Measurements from ENCODE around the gene SEC22B.
"Not testable (repeated sequence)": the region's sequence is repeated elsewhere in the genome, so short reads cannot be mapped to it uniquely, and the experiment has no call there.

The SEC22B gene

GRCh38 chr1:120164761-120165160 lies 11.6 kb downstream of the SEC22B start:
- not testable (repeated sequence) for H3K4me2 ChIP-seq (ENCODE audit: insufficient read depth, low read length); H3K4me1 ChIP-seq (ENCODE audit: insufficient read depth, low read length); ATAC-seq (ENCODE audit: insufficient read depth, low read depth); H3K79me2 ChIP-seq (ENCODE audit: insufficient read depth, low read length); H3K27me3 ChIP-seq (ENCODE audit: insufficient read depth, low read length, poor library complexity); H3K27ac ChIP-seq (ENCODE audit: low read length); DNase-seq; H3K9me3 ChIP-seq (ENCODE audit: insufficient read depth, low read length, severe bottlenecking); H2AFZ ChIP-seq (ENCODE audit: low read depth, low read length); H4K20me1 ChIP-seq (ENCODE audit: insufficient read depth, low read length); H3K4me3 ChIP-seq (ENCODE audit: low read depth in 1 of 2, low read length in 2 of 2); H3K9ac ChIP-seq (ENCODE audit: low read depth, low read length); H3K36me3 ChIP-seq (ENCODE audit: insufficient read depth, low read length)

DNA sequence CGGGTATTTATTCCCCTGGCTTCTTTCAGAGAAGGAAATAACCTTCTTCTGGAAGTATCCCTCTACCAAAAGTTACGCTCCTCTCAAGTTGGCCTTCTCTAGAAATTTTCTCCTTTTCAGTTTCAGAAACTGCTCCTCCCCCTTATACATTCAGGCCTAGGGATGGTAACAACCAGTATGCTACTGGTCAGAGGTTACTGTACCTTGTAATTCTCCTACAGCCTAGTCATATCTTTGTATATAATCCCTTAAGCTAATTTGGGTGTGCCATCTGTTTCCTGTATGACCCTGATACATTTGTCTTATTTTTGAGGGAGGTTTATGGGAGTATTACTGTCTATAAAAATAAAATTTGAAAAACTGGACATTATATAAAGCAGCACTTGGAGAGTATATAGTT lies 14.3 kb downstream of the SEC22B start:
- H3K9ac ChIP-seq (ENCODE audit: low read depth, low read length); H2AFZ ChIP-seq (ENCODE audit: low read depth, low read length); H3K36me3 ChIP-seq (ENCODE audit: insufficient read depth, low read length); H3K4me3 ChIP-seq (ENCODE audit: low read depth in 1 of 2, low read length in 2 of 2); H3K27me3 ChIP-seq (ENCODE audit: insufficient read depth, low read length, poor library complexity); H4K20me1 ChIP-seq (ENCODE audit: insufficient read depth, low read length); H3K9me3 ChIP-seq (ENCODE audit: insufficient read depth, low read length, severe bottlenecking); ATAC-seq (ENCODE audit: insufficient read depth, low read depth); H3K27ac ChIP-seq (ENCODE audit: low read length); H3K4me1 ChIP-seq (ENCODE audit: insufficient read depth, low read length); DNase-seq; H3K4me2 ChIP-seq (ENCODE audit: insufficient read depth, low read length); H3K79me2 ChIP-seq (ENCODE audit: insufficient read depth, low read length): not testable (repeated sequence)

GRCh38 chr1:120158495-120158894 lies 17.8 kb downstream of the SEC22B start:
- ATAC-seq (ENCODE audit: insufficient read depth, low read depth); H3K27me3 ChIP-seq (ENCODE audit: insufficient read depth, low read length, poor library complexity); H3K36me3 ChIP-seq (ENCODE audit: insufficient read depth, low read length); H3K9me3 ChIP-seq (ENCODE audit: insufficient read depth, low read length, severe bottlenecking); H3K4me2 ChIP-seq (ENCODE audit: insufficient read depth, low read length); H3K4me3 ChIP-seq (ENCODE audit: low read depth in 1 of 2, low read length in 2 of 2); H3K9ac ChIP-seq (ENCODE audit: low read depth, low read length); H3K27ac ChIP-seq (ENCODE audit: low read length); H4K20me1 ChIP-seq (ENCODE audit: insufficient read depth, low read length); H3K79me2 ChIP-seq (ENCODE audit: insufficient read depth, low read length); H2AFZ ChIP-seq (ENCODE audit: low read depth, low read length); H3K4me1 ChIP-seq (ENCODE audit: insufficient read depth, low read length); DNase-seq: not testable (repeated sequence)

DNA sequence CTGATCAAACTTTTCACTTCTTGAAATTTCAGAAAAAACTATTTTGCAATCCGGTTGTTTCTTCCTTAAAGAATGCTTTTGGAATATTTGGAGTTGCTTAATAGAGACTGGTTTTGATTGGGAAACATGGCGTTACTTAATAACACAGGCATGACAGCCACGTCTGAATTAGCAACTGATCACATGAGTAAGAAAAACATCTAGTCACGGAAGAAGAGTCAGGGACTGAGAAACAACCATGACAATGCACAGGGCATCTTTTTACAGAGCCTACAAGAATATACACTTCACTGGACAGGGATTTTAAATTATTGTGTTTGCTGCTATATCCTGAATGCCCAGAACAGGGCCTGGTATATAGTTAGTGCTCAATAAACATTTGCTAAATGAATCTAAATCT lies 18.2 kb downstream of the SEC22B start:
- not testable (repeated sequence) for H3K4me3 ChIP-seq (ENCODE audit: low read depth in 1 of 2, low read length in 2 of 2); H3K4me1 ChIP-seq (ENCODE audit: insufficient read depth, low read length); H3K4me2 ChIP-seq (ENCODE audit: insufficient read depth, low read length); H3K27ac ChIP-seq (ENCODE audit: low read length); DNase-seq; H2AFZ ChIP-seq (ENCODE audit: low read depth, low read length); H3K9me3 ChIP-seq (ENCODE audit: insufficient read depth, low read length, severe bottlenecking); H3K79me2 ChIP-seq (ENCODE audit: insufficient read depth, low read length); ATAC-seq (ENCODE audit: insufficient read depth, low read depth); H3K36me3 ChIP-seq (ENCODE audit: insufficient read depth, low read length); H3K27me3 ChIP-seq (ENCODE audit: insufficient read depth, low read length, poor library complexity); H3K9ac ChIP-seq (ENCODE audit: low read depth, low read length); H4K20me1 ChIP-seq (ENCODE audit: insufficient read depth, low read length)

- not testable (repeated sequence) for H3K4me3 ChIP-seq (ENCODE audit: low read depth in 1 of 2, low read length in 2 of 2); H3K27me3 ChIP-seq (ENCODE audit: insufficient read depth, low read length, poor library complexity); H3K36me3 ChIP-seq (ENCODE audit: insufficient read depth, low read length); H2AFZ ChIP-seq (ENCODE audit: low read depth, low read length); H3K79me2 ChIP-seq (ENCODE audit: insufficient read depth, low read length); H3K9me3 ChIP-seq (ENCODE audit: insufficient read depth, low read length, severe bottlenecking); H3K4me1 ChIP-seq (ENCODE audit: insufficient read depth, low read length); DNase-seq; H3K27ac ChIP-seq (ENCODE audit: low read length); H3K4me2 ChIP-seq (ENCODE audit: insufficient read depth, low read length); ATAC-seq (ENCODE audit: insufficient read depth, low read depth); H4K20me1 ChIP-seq (ENCODE audit: insufficient read depth, low read length); H3K9ac ChIP-seq (ENCODE audit: low read depth, low read length)
These were observed 26.0 kb downstream of the SEC22B start for GRCh38 chr1:120150138-120150822.

GRCh38 chr1:120149420-120150059 lies 26.8 kb downstream of the SEC22B start:
- H3K4me1 ChIP-seq (ENCODE audit: insufficient read depth, low read length); H3K27me3 ChIP-seq (ENCODE audit: insufficient read depth, low read length, poor library complexity); DNase-seq; H3K36me3 ChIP-seq (ENCODE audit: insufficient read depth, low read length); H3K9ac ChIP-seq (ENCODE audit: low read depth, low read length); H3K79me2 ChIP-seq (ENCODE audit: insufficient read depth, low read length); H3K4me2 ChIP-seq (ENCODE audit: insufficient read depth, low read length); H3K4me3 ChIP-seq (ENCODE audit: low read depth in 1 of 2, low read length in 2 of 2); H4K20me1 ChIP-seq (ENCODE audit: insufficient read depth, low read length); H3K27ac ChIP-seq (ENCODE audit: low read length); ATAC-seq (ENCODE audit: insufficient read depth, low read depth); H2AFZ ChIP-seq (ENCODE audit: low read depth, low read length); H3K9me3 ChIP-seq (ENCODE audit: insufficient read depth, low read length, severe bottlenecking): not testable (repeated sequence)
